ENCODE data around the gene ZNF768. TPM values are rescaled to one million over a fixed set of nuclear protein-coding genes. Genes with fewer than 3 reads are reported as not detected.

The ZNF768 gene
- total and polyA plus RNA-seq, 2 of the 13 experiments (the other 11 are each of a cell fraction or from before 2014, with no cell fraction given): 26.7 to 34.4 TPM

DNA sequence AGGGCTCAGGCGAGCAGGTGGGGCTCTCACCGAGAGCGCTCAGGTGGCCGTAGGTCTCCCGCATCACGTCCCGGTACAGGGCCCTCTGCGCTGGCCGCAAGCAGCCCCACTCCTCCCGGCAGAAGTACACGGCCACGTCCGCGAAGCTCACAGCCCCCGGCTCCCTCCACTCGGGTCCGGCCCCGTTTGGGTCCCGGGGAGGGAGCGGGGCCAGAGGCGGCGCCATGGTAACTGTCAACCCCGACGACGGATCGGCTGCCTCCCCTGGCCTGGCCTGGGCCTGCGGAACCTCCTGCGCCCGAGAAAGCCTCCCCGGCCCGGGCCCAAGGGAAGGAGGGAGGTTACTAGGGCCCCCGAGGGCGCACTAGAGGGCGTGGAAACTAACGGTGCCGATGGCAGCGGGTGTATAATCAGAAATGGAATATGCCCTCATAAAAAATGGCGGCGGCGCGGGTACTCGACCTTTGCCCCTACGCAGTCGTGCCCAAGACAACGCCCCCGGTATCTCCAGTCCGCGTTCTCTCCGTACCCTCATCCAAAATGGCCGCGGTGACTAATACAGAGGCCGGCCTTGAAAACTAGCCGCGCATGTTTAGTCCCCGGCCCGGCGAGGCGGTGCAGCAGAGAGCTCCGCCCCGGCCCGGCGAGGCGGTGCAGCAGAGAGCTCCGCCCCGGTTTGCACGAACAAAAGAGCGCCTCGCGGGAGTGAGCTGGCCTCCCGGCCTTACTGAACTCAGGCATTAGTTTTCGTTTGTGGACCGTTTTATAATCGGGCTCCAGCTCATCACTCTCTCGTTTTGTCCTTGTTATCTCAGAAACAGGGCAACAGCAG lies 31.8 kb upstream of the ZNF768 start, which contains the start of gene ZNF764 (continued):
- TF ChIP-seq ZNF333 (CRISPR knock-in tag; IDR thresholded peaks at IDR 0.05; ENCODE audit: borderline replicate concordance): peak; percentile 92
- TF ChIP-seq, protein P1, sequence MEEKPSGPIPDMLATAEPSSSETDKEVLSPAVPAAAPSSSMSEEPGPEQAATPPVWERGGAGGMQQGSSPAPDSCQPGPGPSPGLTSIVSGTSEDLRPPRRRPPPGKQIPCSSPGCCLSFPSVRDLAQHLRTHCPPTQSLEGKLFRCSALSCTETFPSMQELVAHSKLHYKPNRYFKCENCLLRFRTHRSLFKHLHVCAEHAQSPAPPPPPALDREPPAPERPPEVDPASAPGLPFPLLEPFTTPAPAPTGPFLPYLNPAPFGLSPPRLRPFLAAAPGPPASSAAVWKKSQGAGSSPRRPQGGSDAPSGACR (CRISPR knock-in tag; IDR thresholded peaks at IDR 0.05): peak; percentile 98
- peak; percentile 93; the same call in 1 of the 2 replicates for TF ChIP-seq ZNF350 (CRISPR knock-in tag; IDR thresholded peaks at IDR 0.05; ENCODE audit: borderline replicate concordance, low read depth)
- TF ChIP-seq, protein P2, sequence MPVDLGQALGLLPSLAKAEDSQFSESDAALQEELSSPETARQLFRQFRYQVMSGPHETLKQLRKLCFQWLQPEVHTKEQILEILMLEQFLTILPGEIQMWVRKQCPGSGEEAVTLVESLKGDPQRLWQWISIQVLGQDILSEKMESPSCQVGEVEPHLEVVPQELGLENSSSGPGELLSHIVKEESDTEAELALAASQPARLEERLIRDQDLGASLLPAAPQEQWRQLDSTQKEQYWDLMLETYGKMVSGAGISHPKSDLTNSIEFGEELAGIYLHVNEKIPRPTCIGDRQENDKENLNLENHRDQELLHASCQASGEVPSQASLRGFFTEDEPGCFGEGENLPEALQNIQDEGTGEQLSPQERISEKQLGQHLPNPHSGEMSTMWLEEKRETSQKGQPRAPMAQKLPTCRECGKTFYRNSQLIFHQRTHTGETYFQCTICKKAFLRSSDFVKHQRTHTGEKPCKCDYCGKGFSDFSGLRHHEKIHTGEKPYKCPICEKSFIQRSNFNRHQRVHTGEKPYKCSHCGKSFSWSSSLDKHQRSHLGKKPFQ (CRISPR knock-in tag; IDR thresholded peaks at IDR 0.05; ENCODE audit: insufficient replicate concordance): peak; percentile 79
- no peak for TF ChIP-seq PRPF4 (IDR thresholded peaks at IDR 0.05; ENCODE audit: low read depth, low read length, poor library complexity, severe bottlenecking)
- TF ChIP-seq PAWR (CRISPR knock-in tag; IDR thresholded peaks at IDR 0.05; ENCODE audit: borderline replicate concordance): no peak
- TF ChIP-seq, protein P3, sequence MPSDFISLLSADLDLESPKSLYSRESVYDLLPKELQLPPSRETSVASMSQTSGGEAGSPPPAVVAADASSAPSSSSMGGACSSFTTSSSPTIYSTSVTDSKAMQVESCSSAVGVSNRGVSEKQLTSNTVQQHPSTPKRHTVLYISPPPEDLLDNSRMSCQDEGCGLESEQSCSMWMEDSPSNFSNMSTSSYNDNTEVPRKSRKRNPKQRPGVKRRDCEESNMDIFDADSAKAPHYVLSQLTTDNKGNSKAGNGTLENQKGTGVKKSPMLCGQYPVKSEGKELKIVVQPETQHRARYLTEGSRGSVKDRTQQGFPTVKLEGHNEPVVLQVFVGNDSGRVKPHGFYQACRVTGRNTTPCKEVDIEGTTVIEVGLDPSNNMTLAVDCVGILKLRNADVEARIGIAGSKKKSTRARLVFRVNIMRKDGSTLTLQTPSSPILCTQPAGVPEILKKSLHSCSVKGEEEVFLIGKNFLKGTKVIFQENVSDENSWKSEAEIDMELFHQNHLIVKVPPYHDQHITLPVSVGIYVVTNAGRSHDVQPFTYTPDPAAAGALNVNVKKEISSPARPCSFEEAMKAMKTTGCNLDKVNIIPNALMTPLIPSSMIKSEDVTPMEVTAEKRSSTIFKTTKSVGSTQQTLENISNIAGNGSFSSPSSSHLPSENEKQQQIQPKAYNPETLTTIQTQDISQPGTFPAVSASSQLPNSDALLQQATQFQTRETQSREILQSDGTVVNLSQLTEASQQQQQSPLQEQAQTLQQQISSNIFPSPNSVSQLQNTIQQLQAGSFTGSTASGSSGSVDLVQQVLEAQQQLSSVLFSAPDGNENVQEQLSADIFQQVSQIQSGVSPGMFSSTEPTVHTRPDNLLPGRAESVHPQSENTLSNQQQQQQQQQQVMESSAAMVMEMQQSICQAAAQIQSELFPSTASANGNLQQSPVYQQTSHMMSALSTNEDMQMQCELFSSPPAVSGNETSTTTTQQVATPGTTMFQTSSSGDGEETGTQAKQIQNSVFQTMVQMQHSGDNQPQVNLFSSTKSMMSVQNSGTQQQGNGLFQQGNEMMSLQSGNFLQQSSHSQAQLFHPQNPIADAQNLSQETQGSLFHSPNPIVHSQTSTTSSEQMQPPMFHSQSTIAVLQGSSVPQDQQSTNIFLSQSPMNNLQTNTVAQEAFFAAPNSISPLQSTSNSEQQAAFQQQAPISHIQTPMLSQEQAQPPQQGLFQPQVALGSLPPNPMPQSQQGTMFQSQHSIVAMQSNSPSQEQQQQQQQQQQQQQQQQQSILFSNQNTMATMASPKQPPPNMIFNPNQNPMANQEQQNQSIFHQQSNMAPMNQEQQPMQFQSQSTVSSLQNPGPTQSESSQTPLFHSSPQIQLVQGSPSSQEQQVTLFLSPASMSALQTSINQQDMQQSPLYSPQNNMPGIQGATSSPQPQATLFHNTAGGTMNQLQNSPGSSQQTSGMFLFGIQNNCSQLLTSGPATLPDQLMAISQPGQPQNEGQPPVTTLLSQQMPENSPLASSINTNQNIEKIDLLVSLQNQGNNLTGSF (CRISPR knock-in tag; IDR thresholded peaks at IDR 0.05): no peak; the same call in 1 of the 2 replicates
- TF ChIP-seq TMF1 (CRISPR knock-in tag; IDR thresholded peaks at IDR 0.05; ENCODE audit: low read depth): no peak; the same call in 1 of the 2 replicates
- TF ChIP-seq CAMTA2 (CRISPR knock-in tag; IDR thresholded peaks at IDR 0.05; ENCODE audit: borderline replicate concordance): peak; percentile 88
- TF ChIP-seq CREM (IDR thresholded peaks at IDR 0.05): peak; percentile 90
- no peak for TF ChIP-seq CREM (CRISPR knock-in tag; IDR thresholded peaks at IDR 0.05)
- no peak for TF ChIP-seq RAD51 (IDR thresholded peaks at IDR 0.05; ENCODE audit: borderline replicate concordance)
- 0 out of 2 replicates have a peak, but pooled peaks have one; percentile 36 for TF ChIP-seq MAZ (IDR thresholded peaks at IDR 0.05; ENCODE audit: borderline replicate concordance, low read depth, low read length)
- TF ChIP-seq MAZ (CRISPR knock-in tag; IDR thresholded peaks at IDR 0.05; ENCODE audit: low read depth): peak; percentile 69
- no peak for TF ChIP-seq NFE2L1 (CRISPR knock-in tag; IDR thresholded peaks at IDR 0.05; ENCODE audit: borderline replicate concordance)
- TF ChIP-seq, protein P4, sequence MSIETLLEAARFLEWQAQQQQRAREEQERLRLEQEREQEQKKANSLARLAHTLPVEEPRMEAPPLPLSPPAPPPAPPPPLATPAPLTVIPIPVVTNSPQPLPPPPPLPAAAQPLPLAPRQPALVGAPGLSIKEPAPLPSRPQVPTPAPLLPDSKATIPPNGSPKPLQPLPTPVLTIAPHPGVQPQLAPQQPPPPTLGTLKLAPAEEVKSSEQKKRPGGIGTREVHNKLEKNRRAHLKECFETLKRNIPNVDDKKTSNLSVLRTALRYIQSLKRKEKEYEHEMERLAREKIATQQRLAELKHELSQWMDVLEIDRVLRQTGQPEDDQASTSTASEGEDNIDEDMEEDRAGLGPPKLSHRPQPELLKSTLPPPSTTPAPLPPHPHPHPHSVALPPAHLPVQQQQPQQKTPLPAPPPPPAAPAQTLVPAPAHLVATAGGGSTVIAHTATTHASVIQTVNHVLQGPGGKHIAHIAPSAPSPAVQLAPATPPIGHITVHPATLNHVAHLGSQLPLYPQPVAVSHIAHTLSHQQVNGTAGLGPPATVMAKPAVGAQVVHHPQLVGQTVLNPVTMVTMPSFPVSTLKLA (IDR thresholded peaks at IDR 0.05): peak; percentile 64
- TF ChIP-seq, protein P5, sequence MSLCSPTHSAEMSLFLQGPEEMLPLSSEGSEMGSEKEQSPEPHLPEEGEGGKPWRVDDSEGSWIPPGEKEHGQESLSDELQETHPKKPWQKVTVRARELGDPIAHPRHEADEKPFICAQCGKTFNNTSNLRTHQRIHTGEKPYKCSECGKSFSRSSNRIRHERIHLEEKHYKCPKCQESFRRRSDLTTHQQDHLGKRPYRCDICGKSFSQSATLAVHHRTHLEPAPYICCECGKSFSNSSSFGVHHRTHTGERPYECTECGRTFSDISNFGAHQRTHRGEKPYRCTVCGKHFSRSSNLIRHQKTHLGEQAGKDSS (CRISPR knock-in tag; IDR thresholded peaks at IDR 0.05; ENCODE audit: borderline replicate concordance, low read depth): peak; percentile 62; the same call in 1 of the 2 replicates

All from HepG2 (cell line).